GDM1 (cell line): ENCODE measurements around the gene SLC7A9.
"Not testable (repeated sequence)": the region's sequence is repeated elsewhere in the genome, so short reads cannot be mapped to it uniquely, and the experiment has no call there.

Source experiments
- DNase-seq: peaks from one replicate; lab custom pipeline; 2025; lab: John Stamatoyannopoulos, UW

SLC7A9 gene

DNA sequence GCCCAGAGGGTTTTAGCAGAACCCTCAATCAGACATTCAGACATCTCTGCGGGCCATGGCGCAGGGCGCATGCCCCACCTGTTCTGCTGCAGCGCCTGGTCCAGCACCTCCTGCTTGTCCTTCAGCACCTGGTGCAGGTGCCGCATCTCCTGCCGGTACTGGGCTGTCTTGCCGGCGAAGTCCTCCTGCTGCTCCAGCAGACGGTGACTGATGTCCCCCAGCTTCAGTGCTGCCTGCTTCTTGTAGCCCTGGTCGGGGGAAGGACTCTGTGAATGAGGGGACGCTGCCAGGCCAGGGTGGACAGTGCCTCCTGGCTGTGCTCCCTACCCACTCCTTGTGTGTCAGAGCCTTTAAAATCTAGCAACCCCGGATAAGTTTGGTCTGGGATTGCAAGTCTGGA is 12.2 kb upstream of the SLC7A9 start:
- no peak for DNase-seq

DNA sequence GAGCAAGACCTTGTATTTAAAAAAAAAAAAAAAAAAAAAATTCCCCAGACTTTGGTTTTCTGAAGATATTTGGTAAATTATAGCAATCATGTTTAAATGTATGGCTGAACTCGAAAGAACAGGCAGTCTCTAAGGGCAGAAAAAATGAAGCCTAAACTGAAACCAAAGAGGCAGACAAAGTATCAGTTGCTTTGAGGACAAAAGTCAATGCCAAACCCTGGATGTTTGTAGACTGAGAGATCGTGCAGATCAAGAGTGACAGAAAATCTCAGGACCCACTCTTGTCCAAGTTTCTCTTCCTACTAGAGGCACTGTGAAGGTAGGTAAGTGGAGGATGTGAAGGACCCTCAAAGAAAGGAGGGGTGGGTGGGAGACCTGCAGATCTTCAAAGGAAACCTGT is 11.1 kb upstream of the SLC7A9 start:
- no peak for DNase-seq

- no peak for DNase-seq
Measured at GRCh38 chr19:32879741-32880140, 10.2 kb upstream of the SLC7A9 start.

DNA sequence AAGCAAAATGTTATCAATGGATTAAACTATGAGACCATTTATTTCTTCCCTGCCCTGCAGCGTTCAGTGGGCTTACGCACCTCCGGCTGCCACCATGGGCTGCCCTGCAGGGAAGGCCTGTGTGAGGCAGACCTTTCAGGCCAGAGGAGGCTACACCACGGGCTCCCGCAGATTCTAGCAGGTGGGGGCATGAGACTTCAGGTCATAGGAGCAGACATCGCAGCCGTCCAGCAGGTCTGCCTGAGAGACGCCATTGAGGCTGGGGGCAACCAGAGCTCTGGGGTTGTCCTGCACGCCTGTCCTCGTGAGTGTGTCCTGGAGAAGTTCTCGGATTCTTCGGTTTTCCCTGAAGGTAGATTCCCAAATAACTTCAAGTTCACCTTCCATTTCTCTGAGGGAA is 9.4 kb upstream of the SLC7A9 start:
- DNase-seq = no peak

DNA sequence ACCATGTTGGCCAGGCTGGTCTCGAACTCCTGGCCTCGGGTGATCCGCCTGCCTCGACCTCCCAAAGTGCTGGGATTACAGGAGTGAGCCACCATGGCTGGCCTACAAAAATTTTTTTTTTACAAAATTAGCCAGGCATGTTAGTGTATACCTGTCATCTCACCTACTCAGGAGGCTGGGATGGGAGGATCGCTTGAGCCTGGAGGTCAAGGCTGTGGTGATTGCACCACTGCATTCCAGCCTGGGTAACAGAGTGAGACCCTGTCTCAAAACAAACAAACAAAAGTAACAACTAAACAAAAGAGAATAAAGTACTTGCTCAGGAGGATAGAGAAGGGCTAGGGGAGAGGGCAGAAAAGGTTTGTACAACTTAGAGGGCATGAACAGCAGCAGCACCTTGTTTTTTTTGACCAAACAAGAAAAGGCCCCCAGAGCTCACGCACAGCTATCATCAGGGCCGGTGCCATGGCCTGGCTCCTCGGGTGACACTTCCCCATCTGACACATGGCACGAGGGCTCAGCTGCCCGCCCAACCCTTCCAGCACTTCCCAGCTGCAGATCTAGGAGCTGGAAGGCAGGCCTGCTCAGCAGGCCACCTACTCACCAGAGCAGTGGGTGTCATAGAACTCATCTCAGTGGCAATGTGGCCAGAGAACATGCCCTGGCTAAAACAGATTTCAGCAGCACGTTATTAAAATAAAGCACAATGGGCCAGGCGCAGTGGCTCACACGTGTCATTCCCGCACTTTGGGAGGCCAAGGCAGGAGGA is 8.6 kb upstream of the SLC7A9 start:
- DNase-seq = no peak

DNA sequence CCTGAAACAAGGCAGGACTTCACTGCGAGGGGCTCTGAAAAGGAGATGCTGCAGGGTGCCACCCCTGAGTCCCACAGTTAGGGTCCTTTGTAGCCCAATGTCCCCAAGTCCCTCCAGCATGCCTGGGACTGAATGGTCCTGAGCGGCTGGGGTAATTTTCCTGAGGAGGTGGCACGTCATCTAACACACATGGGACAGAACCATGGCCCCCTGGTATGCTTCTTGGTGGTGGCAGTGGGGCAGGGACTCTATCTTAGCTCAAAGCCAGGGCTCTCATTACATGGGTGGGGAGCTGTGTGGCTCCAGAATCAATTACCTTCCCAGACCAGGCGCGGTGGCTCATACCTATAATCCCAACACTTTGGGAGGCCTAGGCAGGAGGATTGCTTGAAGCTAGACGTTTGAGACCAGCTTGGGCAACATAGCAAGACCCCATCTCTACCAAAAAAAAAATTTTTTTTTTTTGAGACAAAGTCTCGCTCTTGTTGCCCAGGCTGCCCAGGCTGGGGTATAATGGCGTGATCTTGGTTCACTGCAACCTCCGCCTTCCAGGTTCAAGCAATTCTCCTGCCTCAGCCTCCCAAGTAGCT is 7.9 kb upstream of the SLC7A9 start:
- DNase-seq = no peak

GRCh38 chr19:32876919-32877285 is 7.3 kb upstream of the SLC7A9 start:
- DNase-seq = no peak

DNA sequence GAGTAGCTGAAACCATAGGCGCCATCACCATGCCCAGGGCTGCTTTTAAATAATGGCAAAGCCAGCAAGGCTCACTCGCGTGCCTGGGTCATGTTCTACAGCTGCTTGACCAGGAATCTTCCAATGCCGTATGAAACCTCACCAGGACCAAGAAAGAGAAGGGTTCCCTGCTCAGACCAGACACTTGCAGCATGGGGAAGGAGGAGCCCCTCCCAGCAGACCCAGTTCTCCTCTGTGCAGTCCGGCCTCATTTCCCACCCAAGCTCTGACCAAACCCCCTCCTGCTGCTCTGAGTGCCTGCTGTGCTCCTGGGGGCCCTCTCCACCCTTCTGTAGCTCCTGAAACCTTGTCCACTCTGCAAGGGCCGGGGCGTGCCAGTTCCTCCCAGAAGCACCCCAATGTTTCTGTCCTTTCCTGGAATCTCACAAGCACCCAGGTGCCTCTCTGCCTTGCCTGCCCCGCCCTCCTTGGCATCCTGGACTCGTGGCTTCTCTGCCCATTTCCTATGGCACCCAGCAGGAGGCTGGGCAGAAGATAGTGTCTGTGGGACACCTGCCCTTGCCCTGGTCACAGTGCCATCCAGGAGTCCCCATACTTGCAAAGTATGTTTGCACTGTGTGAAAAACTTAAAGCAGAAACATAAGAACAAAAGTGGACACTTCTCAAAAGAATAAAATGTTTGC is 6.8 kb upstream of the SLC7A9 start:
- no peak for DNase-seq

DNA sequence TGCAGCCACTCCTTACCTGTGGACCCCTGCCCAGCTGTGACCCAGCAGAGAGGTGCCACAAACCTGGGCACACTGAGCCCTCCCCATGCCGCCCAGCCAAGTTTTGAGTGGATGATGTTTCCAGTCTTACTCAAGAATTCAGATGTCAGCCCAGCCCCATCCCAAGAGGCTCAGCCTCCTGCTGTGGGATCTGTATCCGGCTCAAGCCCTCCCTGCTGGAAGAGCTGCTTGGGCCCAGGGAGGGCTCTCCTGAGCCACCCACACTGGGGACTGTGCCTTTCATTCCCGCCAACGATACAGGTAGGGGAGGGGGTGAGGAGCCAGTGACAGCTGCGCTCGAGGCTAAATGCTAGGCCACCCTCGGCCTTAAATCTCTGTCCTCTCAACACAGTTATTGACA is 5.9 kb upstream of the SLC7A9 start:
- no peak for DNase-seq

DNA sequence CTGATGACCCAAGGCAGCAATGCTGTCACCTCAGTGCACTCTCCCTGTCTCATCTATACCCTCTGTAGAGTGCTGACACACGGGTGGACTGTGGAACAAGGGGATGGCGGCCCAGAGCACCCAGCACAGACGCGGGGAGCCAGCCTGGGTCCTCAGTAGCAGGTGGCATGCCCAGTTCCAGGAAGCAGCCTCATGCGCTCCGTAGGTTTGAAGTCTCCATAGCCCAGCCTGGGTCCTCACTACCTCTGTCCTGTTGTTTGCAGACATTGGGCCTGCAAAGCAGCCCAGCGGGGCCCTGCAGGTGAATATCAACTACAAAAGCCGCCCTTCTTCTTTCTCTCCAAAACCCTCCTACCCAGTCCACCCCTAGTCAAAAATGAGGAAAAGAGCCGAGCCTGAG is 5.0 kb upstream of the SLC7A9 start:
- DNase-seq = no peak

DNA sequence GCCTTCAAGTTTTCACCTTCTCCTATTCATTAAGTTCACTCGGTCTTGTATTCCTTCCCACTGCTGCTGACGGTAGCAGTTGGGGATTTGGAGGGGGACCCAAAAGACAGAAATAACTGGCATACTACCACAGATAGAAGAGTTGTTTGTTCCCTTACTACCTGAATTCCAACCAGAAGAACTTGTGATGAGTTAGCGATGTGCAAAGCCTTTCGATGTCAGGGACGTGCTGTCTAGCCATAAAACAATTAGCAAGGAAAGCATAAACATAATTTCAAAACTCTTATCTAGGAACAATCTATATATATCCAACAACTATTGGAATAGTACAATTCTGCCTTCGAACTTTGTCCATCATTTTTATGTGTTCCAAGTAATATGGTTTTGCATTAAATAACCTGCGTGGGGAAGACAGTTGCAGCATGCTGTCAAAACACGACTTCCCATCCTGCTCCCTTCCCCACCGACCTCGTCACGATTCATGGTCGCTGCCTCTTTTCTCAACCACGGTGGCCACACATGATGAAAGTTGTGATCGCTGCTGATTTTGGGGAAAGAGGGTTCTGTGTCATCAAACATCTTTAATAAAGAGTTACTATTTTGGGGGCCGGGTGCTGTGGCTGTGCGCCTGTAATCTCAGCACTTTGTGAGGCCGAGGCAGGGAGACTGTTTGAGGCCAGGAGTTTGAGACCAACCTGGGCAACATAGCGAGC is 3.8 kb upstream of the SLC7A9 start:
- no peak for DNase-seq

DNA sequence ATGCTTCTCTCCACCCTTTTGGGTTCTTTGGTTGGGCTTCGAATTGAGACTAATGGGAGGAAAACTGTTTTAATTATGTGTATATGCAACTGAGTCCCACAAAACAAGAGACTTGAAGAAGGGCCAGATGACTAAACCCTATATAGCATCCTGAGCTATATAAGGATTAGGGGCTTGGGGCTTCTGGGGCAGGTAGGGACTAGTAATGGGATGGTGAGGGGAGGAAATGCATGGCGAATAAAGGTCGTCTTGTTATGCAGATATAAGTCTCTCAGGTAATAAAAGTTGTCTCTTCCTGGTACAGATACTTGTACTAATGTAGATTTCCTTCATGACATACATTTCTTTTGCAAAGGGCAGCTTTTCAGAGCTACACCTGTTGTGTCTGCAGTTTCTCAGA is 2.8 kb upstream of the SLC7A9 start:
- DNase-seq = no peak

DNA sequence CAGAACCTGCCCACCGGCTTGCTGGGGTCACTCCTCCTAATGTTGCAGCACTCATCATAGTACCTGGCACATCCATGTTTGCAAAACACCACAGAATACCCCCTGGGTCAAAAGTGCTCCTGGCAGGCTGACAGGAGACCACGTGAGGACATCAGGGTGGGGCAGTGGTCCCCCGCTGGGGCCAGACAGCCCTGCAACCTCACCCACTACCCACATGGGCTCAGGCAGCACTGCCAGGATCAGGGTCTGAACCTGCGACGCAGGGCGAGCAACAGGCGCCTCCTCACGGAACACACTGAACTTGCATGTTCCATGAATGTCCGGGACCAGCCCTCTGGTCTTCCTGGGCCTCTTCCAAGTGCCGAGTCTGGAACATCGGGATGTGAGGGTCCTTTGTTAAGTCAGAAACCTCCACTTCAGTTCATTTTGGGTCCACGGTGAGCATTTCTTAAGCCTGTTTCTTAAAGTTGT is 1.4 kb upstream of the SLC7A9 start:
- no peak for DNase-seq

DNA sequence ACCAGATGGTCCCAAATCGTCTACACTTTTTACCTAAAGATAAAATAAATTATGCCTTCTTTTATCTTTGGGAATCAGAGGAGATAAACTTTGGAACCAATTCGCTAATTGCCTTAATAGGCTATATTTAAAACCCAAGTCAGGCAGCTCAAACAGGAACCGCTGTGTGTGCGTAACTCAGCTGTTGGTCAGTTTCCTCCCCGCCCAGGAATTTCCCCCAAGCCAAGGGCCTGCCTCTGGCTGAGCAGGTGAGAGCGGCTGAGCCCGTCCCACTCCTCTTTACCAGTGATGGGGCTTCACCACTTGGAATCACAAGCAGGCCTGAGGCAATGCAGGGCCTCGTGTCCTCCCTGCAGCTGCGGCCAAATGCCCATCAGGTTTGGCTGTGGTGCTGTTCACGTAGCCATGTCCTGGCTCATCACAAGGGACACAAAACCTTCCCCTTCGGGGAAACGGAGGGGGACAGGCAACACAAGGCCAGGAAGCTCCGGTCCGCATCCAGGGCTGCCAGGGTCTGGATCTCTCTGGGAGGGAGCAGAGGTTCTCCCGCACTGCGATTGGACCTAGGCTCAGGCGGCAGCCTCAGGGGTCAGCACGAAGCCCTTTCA is 503 bp upstream of the SLC7A9 start:
- DNase-seq = no peak

DNA sequence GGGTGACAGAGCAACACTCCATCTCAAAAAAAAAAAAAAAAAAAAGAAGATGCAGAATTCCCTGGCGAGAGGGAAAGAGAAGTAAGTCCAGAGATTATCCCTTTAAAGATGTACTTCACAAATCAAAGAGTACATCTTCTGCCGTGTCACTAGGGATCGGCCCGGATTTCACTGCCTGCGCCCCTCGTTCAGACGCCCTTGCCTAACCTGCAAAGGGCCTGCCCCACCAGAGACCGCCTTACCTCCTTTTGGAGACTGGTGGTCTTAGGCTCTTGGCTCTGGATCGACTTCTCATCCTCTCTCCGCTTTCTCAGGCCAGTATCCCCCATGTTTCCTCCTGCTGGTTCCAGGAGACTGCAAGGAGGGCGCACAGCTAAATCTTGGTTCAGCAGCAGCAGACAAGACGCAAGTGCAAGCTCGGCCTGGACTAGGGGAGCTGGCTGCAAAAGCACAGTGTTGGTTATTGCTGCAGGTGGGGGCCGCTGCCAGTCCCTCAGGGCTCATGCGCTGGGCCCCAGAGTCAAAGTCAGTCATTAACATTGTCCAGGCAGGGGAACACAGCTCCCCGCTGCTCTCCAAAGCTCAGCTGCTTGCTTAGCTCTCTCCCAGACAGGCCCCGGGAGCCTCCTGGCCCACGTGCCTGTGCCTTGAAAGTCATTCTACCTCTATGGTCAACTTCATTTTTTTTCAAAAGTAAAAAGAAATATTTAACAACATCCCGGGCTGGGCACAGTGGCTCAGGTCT is 1.2 kb downstream of the SLC7A9 start:
- no peak for DNase-seq

DNA sequence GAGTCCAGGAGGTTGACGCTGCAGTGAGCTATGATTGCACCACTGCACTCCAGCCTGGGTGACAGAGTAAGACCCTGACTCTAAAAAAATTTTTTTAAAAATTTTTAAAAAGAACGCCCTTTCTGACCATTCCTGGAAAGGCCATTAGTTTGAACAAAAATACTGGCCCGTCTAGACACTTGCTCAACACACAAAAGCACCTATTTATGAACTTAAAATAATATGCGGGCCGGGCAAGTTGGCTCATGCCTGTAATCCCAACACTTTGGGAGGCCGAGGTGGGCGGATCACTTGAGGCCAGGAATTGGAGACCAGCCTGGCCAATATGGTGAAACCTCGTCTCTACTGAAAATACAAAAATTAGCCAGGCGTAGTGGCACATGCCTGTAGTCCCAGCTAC is 2.1 kb downstream of the SLC7A9 start:
- DNase-seq = not testable (repeated sequence)

DNA sequence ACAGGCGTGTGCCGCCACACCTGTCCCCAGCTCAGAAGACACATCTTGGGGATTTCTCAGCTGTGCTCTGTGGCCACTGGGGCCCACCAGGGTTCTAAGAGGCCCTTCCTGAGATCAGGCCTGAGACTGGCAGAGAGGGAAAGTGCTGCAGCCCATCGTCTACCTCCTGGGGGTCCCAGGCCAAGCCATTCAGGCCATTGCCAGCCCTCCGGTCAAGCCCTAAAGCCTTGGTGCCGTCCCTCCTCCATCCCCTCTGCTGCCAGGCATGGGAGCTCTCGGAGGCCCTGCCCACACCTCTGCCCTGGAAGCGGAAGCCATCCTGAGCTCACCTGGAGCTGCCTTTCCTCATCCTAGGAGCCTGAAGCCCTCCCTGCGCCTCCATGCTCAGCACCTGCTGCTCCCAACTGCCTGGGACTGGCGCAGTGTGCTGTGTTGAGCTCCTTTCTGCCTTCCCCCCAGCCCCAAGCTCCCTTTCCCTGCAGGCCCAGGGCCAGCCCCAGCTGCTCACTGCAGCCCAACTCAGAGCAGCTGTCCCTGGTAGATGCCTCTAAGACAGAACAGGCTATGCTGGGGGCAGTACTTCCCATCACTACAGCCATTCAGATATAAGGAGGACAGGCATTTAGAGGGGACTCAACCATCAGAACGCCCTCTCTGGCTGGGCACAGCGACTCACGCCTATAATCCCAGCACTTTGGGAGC is 2.9 kb downstream of the SLC7A9 start:
- no peak for DNase-seq

- no peak for DNase-seq
Measured at GRCh38 chr19:32866061-32866460, 3.5 kb downstream of the SLC7A9 start.

DNA sequence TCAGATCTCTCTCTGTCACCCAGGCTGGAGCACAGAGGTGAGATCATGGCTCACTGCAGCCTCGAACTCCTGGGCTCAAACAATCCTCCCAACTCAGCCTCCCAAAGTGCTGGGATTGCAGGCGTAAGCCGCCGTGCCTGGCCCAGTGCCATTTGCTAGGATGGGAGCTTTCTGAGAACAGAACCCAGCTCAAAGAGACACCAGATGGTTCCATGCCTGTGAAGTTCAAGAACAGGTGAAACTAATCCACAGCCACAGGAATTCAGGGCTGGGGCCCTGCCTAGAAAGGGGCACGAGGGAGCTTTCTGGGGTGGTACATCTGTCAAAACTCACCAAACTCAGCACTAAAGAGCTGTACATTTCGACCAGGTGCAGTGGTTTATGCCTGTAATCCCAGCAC is 4.2 kb downstream of the SLC7A9 start:
- DNase-seq = no peak

- no peak for DNase-seq
Measured at GRCh38 chr19:32864318-32865007, 5.1 kb downstream of the SLC7A9 start.
